ENCODE data around the gene SRD5A3. TPM values are rescaled to one million over a fixed set of nuclear protein-coding genes. Genes with fewer than 3 reads are reported as not detected.

The SRD5A3 gene
- total and polyA plus RNA-seq, 9 of the 15 experiments (the other 6 are each of a cell fraction or from before 2014, with no cell fraction given): 2.5 to 37.0 (median 13.3) TPM

DNA sequence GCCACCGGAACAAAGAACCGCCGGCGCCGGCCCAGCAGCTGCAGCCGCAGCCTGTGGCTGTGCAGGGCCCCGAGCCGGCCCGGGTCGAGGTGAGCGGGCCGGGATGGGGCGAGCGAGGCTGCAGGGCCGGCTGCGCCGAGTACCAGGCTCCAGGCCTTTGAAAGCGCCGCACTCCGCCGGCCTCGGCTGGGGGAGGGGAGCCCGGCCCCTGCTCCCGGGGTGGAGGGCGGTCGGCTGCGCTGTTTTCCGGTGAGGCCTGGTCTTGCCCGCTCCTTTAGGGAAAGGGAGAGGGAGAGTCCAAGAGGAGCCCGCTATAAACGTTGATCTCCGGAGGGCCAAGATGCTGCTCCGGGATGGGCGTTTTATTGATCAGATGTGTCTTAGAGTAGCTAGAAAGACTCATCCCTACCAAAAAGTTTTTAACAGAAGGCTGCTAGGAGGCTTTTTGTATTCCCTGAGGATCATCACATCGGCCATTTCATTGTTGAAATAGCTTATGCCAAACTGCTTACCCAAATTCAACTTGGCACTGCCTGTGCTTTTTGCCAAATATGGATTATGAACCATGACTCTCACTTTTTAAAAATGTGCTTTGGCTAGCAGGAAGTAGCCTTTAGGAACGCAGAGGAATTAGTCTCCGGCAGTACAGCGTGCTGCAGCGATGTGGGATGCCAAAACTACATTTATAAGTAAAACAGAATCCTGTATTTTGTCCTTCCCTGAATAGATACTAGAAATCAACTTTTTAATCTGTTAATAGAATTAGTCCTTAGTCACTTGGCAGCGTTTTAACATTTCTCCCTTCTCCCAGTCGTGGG, 50.5 kb downstream of the SRD5A3 start (continued):
- TF ChIP-seq TARDBP (IDR thresholded peaks at IDR 0.05) (no peak), UBTF (IDR thresholded peaks at IDR 0.05; ENCODE audit: borderline replicate concordance in 1 of 2, low read depth in 2 of 2, low read length in 2 of 2) (peak in 1 of 2 experiments; percentile 40; a peak in 2 of 4 replicates), SRF (CRISPR knock-in tag; IDR thresholded peaks at IDR 0.05) (peak in 1 of 2 experiments; percentile 74; a peak in 1 of 4 replicates), SNRNP70 (optimal IDR thresholded peaks at IDR 0.05; ENCODE audit: low read depth, low read length) (no peak), NFE2 (IDR thresholded peaks at IDR 0.05; ENCODE audit: low read depth) (peak; percentile 27; the same call in 1 of the 2 replicates), TFAM (CRISPR knock-in tag; conservative IDR thresholded peaks at IDR 0.05) (no peak), RAD21 (CRISPR knock-in tag; conservative IDR thresholded peaks at IDR 0.05 in 1 of 2, IDR thresholded peaks at IDR 0.05 in 1 of 2) (no peak), COPS2 (conservative IDR thresholded peaks at IDR 0.05) (no peak), MAFF (IDR thresholded peaks at IDR 0.05; ENCODE audit: low read length) (no peak), FIP1L1 (IDR thresholded peaks at IDR 0.05; ENCODE audit: low read depth, low read length, poor library complexity, severe bottlenecking) (peak; percentile 33), CAMTA2 (CRISPR knock-in tag; conservative IDR thresholded peaks at IDR 0.05) (no peak)
- TF ChIP-seq, protein P1, sequence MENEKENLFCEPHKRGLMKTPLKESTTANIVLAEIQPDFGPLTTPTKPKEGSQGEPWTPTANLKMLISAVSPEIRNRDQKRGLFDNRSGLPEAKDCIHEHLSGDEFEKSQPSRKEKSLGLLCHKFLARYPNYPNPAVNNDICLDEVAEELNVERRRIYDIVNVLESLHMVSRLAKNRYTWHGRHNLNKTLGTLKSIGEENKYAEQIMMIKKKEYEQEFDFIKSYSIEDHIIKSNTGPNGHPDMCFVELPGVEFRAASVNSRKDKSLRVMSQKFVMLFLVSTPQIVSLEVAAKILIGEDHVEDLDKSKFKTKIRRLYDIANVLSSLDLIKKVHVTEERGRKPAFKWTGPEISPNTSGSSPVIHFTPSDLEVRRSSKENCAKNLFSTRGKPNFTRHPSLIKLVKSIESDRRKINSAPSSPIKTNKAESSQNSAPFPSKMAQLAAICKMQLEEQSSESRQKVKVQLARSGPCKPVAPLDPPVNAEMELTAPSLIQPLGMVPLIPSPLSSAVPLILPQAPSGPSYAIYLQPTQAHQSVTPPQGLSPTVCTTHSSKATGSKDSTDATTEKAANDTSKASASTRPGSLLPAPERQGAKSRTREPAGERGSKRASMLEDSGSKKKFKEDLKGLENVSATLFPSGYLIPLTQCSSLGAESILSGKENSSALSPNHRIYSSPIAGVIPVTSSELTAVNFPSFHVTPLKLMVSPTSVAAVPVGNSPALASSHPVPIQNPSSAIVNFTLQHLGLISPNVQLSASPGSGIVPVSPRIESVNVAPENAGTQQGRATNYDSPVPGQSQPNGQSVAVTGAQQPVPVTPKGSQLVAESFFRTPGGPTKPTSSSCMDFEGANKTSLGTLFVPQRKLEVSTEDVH (IDR thresholded peaks at IDR 0.05; ENCODE audit: low read depth, partially characterized antibody): no peak
- TF ChIP-seq, protein P2, sequence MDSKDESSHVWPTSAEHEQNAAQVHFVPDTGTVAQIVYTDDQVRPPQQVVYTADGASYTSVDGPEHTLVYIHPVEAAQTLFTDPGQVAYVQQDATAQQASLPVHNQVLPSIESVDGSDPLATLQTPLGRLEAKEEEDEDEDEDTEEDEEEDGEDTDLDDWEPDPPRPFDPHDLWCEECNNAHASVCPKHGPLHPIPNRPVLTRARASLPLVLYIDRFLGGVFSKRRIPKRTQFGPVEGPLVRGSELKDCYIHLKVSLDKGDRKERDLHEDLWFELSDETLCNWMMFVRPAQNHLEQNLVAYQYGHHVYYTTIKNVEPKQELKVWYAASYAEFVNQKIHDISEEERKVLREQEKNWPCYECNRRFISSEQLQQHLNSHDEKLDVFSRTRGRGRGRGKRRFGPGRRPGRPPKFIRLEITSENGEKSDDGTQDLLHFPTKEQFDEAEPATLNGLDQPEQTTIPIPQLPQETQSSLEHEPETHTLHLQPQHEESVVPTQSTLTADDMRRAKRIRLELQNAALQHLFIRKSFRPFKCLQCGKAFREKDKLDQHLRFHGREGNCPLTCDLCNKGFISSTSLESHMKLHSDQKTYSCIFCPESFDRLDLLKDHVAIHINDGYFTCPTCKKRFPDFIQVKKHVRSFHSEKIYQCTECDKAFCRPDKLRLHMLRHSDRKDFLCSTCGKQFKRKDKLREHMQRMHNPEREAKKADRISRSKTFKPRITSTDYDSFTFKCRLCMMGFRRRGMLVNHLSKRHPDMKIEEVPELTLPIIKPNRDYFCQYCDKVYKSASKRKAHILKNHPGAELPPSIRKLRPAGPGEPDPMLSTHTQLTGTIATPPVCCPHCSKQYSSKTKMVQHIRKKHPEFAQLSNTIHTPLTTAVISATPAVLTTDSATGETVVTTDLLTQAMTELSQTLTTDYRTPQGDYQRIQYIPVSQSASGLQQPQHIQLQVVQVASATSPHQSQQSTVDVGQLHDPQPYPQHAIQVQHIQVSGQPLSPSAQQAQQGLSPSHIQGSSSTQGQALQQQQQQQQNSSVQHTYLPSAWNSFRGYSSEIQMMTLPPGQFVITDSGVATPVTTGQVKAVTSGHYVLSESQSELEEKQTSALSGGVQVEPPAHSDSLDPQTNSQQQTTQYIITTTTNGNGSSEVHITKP (IDR thresholded peaks at IDR 0.05; ENCODE audit: partially characterized antibody): no peak
- TF ChIP-seq, protein P3, sequence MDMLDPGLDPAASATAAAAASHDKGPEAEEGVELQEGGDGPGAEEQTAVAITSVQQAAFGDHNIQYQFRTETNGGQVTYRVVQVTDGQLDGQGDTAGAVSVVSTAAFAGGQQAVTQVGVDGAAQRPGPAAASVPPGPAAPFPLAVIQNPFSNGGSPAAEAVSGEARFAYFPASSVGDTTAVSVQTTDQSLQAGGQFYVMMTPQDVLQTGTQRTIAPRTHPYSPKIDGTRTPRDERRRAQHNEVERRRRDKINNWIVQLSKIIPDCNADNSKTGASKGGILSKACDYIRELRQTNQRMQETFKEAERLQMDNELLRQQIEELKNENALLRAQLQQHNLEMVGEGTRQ (CRISPR knock-in tag; IDR thresholded peaks at IDR 0.05): no peak
